Measurements from ENCODE around the gene SIPA1L2. TPM values are rescaled to one million over a fixed set of nuclear protein-coding genes. Genes with fewer than 3 reads are reported as not detected.

The SIPA1L2 gene
- total and polyA plus RNA-seq, 10 of the 15 experiments (the other 5 are each of a cell fraction or from before 2014, with no cell fraction given), result 0.01 to 0.18 TPM; not detected in 8

DNA sequence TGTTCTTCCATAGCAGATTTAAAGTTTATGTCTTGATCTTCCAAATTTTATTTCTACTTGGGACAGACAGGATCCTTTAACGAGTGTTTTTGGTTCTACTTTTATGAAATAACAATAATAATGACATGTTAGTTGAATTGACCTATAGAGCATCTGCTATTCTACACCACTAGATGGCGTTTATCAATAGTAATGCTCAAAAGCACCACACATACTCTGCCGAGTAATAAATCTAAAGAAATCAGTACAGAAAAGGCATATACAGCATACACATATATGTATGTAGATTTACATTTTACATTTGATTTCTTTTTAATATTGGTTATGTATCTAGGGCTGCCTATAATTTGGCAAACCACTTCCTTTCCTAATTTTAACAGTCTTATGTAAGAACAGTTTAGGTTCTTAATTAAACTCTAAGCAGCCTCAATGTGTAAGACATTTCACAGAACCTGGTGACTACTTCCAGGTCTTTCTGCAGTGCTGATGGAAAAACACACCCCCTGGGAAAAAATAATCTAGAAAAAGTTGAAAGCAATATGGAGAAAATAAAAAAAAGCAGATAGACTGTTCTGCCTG lies 5.9 kb upstream of the SIPA1L2 start:
- Histone ChIP-seq H4K20me1 (ENCODE audit: control insufficient read depth, insufficient read depth) (no peaks in the 10 kb centered on the region), H3K79me2 (ENCODE audit: control insufficient read depth, insufficient read depth, low read length) (no peaks in the 10 kb centered on the region), H3K27ac (ENCODE audit: control insufficient read depth, insufficient read depth) (no peak overlapping the region), H3K36me3 (ENCODE audit: control insufficient read depth in 2 of 2, insufficient read depth in 2 of 2, low read length in 1 of 2) (no peaks in the 10 kb centered on the region), H3K4me3 (no peak overlapping the region), H3K4me2 (ENCODE audit: control insufficient read depth, insufficient read depth) (no peak overlapping the region), H3K9me3 (replicated peaks; ENCODE audit: control insufficient read depth, insufficient read depth, low read length) (no peaks in the 10 kb centered on the region), H3K27me3 (replicated peaks in 1 of 2; ENCODE audit: control insufficient read depth in 2 of 2, insufficient read depth in 2 of 2, low read length in 1 of 2) (0 out of 4 replicates have a peak, but pooled peaks cover 0 to under 1% of the 10 kb centered on the region in 2 experiments), H2AFZ (ENCODE audit: control insufficient read depth, low read depth, low read length) (no peak overlapping the region), H3K9ac (ENCODE audit: control insufficient read depth, insufficient read depth, low read length) (no peak overlapping the region), H3K4me1 (ENCODE audit: control insufficient read depth, insufficient read depth, low read length) (no peaks in the 10 kb centered on the region)
- FAIRE-seq (peak; percentile 75), ATAC-seq (peak; percentile 91), DNase-seq (ENCODE audit: low read depth, low spot score) (no peak)
- intact Hi-C loops (cut with micrococcal nuclease; ENCODE audit: unreplicated experiment), result loop anchor here (1.0 to 10.0 kb wide), 3 partner anchors 319 to 605 kb away; partner anchors contain the start of gene NTPCR
- WGBS (ENCODE audit: insufficient coverage, insufficient replicate concordance, low lambda C conversion rate, missing lambda C conversion rate), result 0% methylated on average over 3 of the region's 3 CpGs
- BruUV-seq (replicated peaks), result no TSS peak
- in situ Hi-C loops (cut with MboI), result loop anchor here (10.0 kb wide), 1 partner anchor 389 kb away; no protein-coding TSS in a partner anchor
- ChIA-PET CTCF (interaction anchor here (1.4 kb wide), 1 partner anchor 604 kb away, joined by 6 read pairs; no protein-coding TSS in a partner anchor), SMC1A (ENCODE audit: uncharacterized antibody, unreplicated experiment) (no interaction called here), POLR2A (no interaction called here), RAD21 (ENCODE audit: unreplicated experiment) (interaction anchor here (1.2 kb wide), 1 partner anchor 605 kb away, joined by 3 read pairs; no protein-coding TSS in a partner anchor)
- TF ChIP-seq ZNF274 (IDR thresholded peaks at IDR 0.05; ENCODE audit: insufficient read depth, insufficient read length), result no peak
- no peak for TF ChIP-seq PBX3 (IDR thresholded peaks at IDR 0.05; ENCODE audit: insufficient replicate concordance, low read depth, low read length)
- TF ChIP-seq ZNF24 (IDR thresholded peaks at IDR 0.05), result peak; percentile 67
- peak; percentile 68 for TF ChIP-seq RAD21 (IDR thresholded peaks at IDR 0.05; ENCODE audit: insufficient read depth, low read depth, low read length)
- peak; percentile 90 for TF ChIP-seq SMC3 (IDR thresholded peaks at IDR 0.05; ENCODE audit: borderline replicate concordance, low read length)
- TF ChIP-seq, protein P1, sequence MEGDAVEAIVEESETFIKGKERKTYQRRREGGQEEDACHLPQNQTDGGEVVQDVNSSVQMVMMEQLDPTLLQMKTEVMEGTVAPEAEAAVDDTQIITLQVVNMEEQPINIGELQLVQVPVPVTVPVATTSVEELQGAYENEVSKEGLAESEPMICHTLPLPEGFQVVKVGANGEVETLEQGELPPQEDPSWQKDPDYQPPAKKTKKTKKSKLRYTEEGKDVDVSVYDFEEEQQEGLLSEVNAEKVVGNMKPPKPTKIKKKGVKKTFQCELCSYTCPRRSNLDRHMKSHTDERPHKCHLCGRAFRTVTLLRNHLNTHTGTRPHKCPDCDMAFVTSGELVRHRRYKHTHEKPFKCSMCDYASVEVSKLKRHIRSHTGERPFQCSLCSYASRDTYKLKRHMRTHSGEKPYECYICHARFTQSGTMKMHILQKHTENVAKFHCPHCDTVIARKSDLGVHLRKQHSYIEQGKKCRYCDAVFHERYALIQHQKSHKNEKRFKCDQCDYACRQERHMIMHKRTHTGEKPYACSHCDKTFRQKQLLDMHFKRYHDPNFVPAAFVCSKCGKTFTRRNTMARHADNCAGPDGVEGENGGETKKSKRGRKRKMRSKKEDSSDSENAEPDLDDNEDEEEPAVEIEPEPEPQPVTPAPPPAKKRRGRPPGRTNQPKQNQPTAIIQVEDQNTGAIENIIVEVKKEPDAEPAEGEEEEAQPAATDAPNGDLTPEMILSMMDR (IDR thresholded peaks at IDR 0.05 in 2 of 3, conservative IDR thresholded peaks at IDR 0.05 in 1 of 3; ENCODE audit: control insufficient read depth in 2 of 3, extremely low read depth in 1 of 3, insufficient read depth in 1 of 3, low read depth in 3 of 3, low read length in 3 of 3), result peak; percentile 56 to 69 (median 67); a peak in 5 of 6 replicates

Measured in GM12878 (cell line).